IMR-90 (cell line): Measurements from ENCODE around the gene GLCE.

ENCODE experiments used
- CTCF ChIP-seq: conservative IDR thresholded peaks from 2 replicates; pipeline ENCODE4 v1.5.1; 2012; ENCODE audit warnings: mild to moderate bottlenecking, low read depth, low read length, improper control_type of control experiment
- FOS ChIP-seq: fragments of 150-350 bp; IDR thresholded peaks from 2 replicates; pipeline ENCODE4 v1.6.1; 2016; ENCODE audit warnings: low read depth, low read length
- MAZ ChIP-seq: IDR thresholded peaks from 2 replicates; pipeline ENCODE4 v1.6.1; 2012; ENCODE audit warnings: low read depth, mild to moderate bottlenecking, low read length, improper control_type of control experiment, moderate library complexity, borderline replicate concordance
- POLR2A ChIP-seq: IDR thresholded peaks from 2 replicates; pipeline ENCODE4 v1.6.1; 2012; ENCODE audit warnings: mild to moderate bottlenecking, low read depth, low read length
- RAD21 ChIP-seq: IDR thresholded peaks from 2 replicates; pipeline ENCODE4 v1.6.1; 2012; ENCODE audit warnings: low read length, improper control_type of control experiment
- RFX5 ChIP-seq: IDR thresholded peaks from 2 replicates; pipeline ENCODE4 v1.8.0; 2012; ENCODE audit warnings: low read depth, mild to moderate bottlenecking, low read length, moderate library complexity
- SMC3 ChIP-seq: fragments of 150-350 bp; IDR thresholded peaks from 2 replicates; pipeline ENCODE4 v1.6.1; 2016; ENCODE audit warnings: low read depth, mild to moderate bottlenecking, antibody characterized with exemption, low read length, moderate library complexity

GRCh38 chr15:69297642-69298353 lies 137.4 kb downstream of the GLCE start:
- TF ChIP-seq CTCF (no peak), POLR2A (no peak), MAZ (no peak), RAD21 (no peak), RFX5 (no peak), SMC3 (no peak), FOS (no peak)
